ENCODE measurements around the gene ARMC7.
"Not testable (repeated sequence)": the region's sequence is repeated elsewhere in the genome, so short reads cannot be mapped to it uniquely, and the experiment has no call there.

ARMC7 gene

GRCh38 chr17:75103601-75104554 lies 5.9 kb upstream of the ARMC7 start:
- DNase-seq: no peak

DNA sequence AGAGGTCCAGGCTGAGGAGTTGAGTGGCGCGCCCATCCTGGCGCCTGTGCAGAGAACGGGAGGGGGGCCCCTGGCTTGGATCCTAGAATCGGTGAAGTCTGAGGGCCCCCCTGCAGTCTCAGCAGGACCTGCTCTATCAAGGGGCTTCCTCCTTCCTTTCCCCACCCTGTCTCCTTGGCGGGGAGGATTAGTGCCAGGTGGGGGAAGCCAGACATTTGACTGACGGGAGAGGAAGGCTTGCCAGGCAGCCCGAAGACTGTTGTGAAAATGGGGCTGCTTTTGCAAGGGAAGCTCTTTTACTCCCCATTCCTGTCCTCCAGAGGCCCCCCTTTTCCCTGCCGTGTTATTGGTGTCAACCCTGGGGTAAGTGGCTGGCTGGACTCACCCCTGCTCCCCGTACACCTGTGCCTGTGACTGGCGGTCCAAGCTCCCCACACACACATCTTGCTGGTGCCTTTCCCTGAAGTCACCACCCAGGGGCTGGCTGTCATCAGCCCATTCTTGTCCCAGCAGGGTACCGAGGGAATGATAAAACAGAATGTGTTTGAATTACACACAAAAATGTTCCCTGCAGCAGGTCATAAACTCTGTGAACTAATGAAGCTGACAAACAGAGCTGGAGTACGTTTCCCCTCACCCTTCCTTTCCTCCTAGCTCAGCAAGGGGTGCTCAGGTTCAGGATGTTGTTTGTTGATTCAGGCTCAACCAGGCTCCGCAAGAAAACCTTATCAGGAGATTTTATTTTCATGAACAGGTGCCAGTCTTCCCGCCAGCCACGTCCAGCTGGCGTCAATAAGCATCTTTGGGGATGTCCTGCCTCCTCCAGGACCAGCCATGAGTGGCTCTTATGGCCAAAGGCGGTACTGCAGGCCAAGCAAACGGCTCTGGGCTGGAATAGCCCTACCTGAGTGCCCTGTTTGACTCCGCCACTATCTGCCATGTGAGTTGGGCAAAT lies 4.4 kb upstream of the ARMC7 start:
- DNase-seq: no peak

GRCh38 chr17:75108193-75108592 lies 1.6 kb upstream of the ARMC7 start:
- no peak for DNase-seq

GRCh38 chr17:75109046-75109406 lies 743 bp upstream of the ARMC7 start:
- DNase-seq: no peak

GRCh38 chr17:75110234-75110937 lies 617 bp downstream of the ARMC7 start:
- no peak for DNase-seq

- no peak for DNase-seq
Measured at GRCh38 chr17:75111777-75112335, 2.1 kb downstream of the ARMC7 start.

DNA sequence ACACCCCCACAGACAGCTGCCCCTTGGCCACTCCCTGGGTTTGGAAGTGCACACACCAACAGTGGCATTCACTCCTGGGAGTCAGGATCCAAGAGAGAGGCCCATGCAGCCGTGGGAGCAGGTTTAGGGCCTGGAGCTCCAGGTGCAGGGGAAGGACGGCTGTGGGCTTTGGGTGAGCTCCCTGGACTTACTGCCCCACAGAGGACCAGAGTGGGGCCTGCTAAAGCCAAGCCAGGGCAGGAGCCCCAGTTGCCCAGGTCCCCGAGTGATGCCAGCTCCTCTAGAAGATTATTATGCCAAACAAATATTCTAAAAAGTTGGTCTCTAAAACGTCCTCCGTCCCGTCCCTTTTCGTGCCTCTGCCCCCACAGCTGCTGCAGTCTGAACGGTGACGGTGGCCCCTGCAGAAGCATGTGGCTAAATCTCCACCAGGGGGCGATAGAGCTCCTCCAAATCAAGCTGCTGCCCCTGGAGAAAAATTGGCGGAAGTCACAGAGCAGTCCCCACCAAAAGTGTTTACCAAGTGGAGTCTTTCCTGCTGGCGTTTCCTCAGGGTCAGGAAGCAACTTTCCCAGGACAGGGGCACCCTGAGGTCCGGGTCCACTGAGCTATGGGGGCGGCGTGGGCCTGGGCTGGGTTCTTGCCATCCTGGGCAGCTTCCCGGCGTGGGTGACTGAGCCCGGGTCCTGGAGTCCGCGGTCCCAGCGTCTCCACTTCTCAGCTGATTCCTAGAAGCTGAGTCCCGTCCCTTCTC lies 4.2 kb downstream of the ARMC7 start:
- peak; percentile 82 for DNase-seq

DNA sequence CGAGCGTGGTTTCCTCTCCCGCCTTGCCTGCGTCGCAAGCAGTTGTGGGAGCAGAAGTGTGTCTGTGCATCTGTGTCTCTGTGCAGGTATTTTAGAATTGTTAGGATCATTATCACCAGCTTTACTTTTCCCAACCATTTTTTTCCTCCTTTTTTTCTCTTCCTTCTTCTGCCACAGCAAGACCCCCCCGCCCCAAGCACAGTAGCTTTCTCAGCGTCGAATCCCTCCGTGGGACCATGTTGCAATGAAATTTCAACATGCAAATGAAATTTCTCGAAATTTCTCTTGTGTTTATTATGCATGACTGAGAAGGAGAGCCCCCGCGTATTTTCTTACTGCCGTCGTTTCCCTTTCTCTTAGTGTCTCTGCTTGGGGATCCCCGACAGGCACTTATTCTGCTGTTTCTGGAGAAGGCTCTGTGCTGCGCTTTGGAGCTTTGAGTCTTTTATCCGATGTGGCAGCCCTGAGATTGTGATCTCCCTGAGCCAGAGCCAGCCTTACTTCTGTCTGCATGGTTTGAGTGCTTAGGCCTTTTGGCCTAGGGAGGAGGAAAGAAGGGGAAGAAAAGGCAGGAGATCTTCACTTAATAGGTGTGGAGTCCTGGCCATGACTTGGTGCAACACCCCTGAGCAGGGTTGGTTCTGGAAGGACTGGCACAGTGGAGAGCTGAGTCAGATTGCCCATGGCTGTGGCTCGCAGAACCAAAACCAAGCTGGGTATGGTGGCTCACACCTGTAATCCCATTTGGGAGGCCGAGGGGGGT lies 5.0 kb downstream of the ARMC7 start:
- no peak for DNase-seq

DNA sequence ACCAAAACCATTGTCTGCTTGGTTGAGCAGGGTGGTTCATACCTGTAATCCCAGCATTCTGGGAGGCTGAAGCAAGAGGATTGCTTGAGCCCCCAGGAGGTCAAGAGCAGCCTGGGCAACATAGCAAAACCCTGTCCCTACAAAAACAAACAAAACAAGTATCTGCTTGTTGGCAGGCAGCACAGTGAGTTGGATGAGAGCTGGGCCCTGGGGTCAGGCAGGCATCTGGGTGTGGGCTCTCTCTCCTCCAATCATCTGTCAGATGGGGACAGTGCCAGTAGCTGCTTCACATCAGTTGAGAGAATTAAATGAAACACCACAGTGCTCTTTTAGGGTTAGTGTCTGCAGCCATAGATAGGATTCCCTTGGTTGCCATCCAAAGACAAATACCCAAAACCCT lies 5.8 kb downstream of the ARMC7 start:
- no peak for DNase-seq

- no peak for DNase-seq
Measured at GRCh38 chr17:75116737-75117136, 7.0 kb downstream of the ARMC7 start.

GRCh38 chr17:75118307-75118706 lies 8.5 kb downstream of the ARMC7 start:
- DNase-seq: no peak

DNA sequence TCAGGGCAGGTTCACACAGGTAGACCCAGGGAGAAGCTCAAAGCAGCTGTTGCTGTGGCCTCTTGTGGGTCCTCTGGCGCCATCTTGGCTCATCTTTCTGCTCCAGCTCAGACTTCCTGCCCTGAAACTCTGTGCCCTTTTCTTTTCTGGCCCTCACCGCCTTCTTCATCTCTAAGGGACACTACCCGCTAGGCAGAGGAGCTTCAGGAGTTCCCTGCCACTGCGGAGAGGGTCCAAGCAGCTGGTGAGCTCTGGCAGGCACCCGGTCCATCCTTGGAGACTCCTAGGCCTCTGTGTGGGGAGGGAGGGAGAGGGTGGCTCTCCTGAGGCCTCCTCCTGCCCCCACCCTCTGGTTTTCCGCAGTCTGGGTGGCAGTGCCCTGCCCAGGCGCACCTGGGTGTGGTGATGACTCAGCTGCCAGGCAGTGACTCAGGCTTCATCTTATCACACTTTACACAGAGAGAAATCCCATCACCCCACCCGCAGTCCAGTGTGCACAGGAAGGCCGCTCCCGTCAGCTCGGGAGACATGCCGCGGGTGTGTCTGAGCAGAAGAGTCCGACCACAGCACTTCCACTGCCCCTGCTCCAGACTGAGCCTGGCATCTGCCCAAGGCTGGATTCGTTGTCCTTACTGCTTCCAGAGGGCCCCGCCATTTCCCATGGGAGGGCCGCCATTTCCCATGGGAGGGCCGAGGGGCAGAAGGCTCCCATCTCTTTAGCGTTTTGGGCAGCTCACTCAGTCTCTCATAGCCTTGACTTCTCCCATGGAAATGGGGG lies 14.5 kb downstream of the ARMC7 start:
- peak; percentile 63 for DNase-seq

DNA sequence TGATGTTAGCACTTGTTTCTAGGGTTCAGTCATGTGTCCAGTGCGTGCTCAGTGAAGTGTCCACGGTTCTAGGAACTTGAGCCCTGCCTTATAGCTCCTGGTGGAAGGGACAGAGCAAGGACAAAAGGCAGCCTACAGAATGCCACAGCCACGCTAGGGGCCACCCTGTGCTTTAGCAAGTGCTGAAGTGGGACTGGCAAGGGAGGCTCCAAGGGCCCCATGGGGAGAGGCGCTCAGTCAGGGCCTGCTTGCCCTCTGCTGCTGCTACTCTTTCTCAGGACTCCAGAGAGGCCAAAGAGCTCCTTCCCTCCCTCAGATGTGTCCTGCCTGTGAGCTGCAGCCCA lies 15.0 kb downstream of the ARMC7 start:
- no peak for DNase-seq

GRCh38 chr17:75125984-75126383 lies 16.2 kb downstream of the ARMC7 start:
- no peak for DNase-seq

DNA sequence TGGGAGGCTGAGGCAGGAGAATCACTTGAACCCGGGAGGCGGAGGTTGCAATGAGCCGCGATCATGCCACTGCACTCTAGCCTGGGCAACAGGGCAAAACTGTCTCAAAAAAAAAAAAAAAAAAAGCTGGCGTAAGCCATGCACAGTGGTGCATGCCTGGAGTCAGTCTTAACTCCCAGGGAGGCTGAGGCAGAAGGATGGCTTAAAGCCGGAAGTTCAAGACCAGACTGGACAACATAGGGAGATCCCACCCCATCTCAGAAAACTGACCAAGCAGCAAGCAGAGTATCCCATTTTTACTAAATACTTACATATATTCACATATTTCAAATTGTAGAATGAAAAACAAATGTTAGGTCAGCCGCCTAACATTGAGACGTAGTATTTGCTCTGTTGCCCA lies 17.2 kb downstream of the ARMC7 start:
- no peak for DNase-seq

- not testable (repeated sequence) for DNase-seq
Measured at GRCh38 chr17:75127936-75128335, 18.2 kb downstream of the ARMC7 start.

GRCh38 chr17:75128694-75129505 lies 19.1 kb downstream of the ARMC7 start:
- no peak for DNase-seq

DNA sequence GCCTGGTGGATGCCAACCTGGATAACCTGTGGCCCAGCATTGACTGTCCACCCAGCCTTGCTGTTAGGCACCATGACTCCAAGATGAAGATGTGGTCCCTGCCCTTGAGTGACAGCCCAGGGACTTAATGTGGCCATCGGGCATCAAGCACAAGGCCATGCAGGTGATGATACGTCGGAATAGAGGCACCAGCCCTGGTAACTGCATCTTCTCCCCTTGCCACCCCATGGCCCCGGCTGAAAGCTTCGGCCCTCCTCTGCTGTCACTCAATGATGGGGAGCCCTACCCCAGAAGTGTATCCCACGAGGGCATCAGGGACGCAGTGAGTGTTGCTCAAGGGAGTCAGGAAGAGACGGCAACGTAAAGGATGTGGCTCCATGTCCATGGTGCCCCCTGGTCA lies 19.8 kb downstream of the ARMC7 start:
- no peak for DNase-seq

GRCh38 chr17:75130059-75130631 lies 20.4 kb downstream of the ARMC7 start:
- no peak for DNase-seq
